Muscle of leg (tissue), 11 donors: ENCODE measurements around the gene GPR39. TPM values are rescaled to one million over a fixed set of nuclear protein-coding genes. Genes with fewer than 3 reads are reported as not detected.

Source experiments
- DNase-seq: peaks from one replicate; pipeline ENCODE4 v3.0.0; 2013
- H3K27ac ChIP-seq: one replicate; pipeline ENCODE4 v1.5.1; 2013; ENCODE audit warnings: mild to moderate bottlenecking, low read length, control low read depth
- H3K27me3 ChIP-seq: one replicate; pipeline ENCODE4 v1.6.1; 2013; ENCODE audit warnings: low read length; ENCODE audit not compliant: control insufficient read depth, insufficient read depth
- H3K36me3 ChIP-seq: one replicate; pipeline ENCODE4 v1.6.1; 2013; ENCODE audit warnings: low read length; ENCODE audit not compliant: control insufficient read depth, insufficient read depth
- H3K4me1 ChIP-seq: one replicate; pipeline ENCODE4 v1.6.1; 2013; ENCODE audit warnings: low read length; ENCODE audit not compliant: control insufficient read depth, insufficient read depth
- H3K4me3 ChIP-seq: one replicate; pipeline ENCODE4 v1.5.1; 2013; ENCODE audit warnings: low read length, control low read depth
- H3K9me3 ChIP-seq: replicated peaks from 2 replicates; pipeline ENCODE4 v1.6.1; 2013; ENCODE audit warnings: low read depth, low read length; ENCODE audit not compliant: control insufficient read depth
- WGBS: methylation state at CpG from one replicate; pipeline ENCODE4 v1.1.5; 2013; ENCODE audit warnings: missing lambda C conversion rate; ENCODE audit not compliant: insufficient coverage; 5-methylcytosine and 5-hydroxymethylcytosine counted together
- polyA plus RNA-seq, 8 donors: library from polyadenylated mRNA; unstranded; fragments of 120-200 nt; gene quantifications; one replicate each; pipeline versions ENCODE4 v1.2.1 to v1.2.3, GENCODE V29; 2013; ENCODE audit warnings: inconsistent platforms in 1 of 8, low replicate concordance in 1 of 8; ENCODE audit not compliant: insufficient read length in 8 of 8, insufficient read depth in 1 of 8
- total RNA-seq: library from RNA; stranded (reverse); fragments of 120-200 nt; gene quantifications from one replicate; pipeline ENCODE4 v1.2.4, GENCODE V29; 2013

The GPR39 gene
- total and polyA plus RNA-seq, 9 donors, result 0.07 to 0.88 (median 0.14) TPM

DNA sequence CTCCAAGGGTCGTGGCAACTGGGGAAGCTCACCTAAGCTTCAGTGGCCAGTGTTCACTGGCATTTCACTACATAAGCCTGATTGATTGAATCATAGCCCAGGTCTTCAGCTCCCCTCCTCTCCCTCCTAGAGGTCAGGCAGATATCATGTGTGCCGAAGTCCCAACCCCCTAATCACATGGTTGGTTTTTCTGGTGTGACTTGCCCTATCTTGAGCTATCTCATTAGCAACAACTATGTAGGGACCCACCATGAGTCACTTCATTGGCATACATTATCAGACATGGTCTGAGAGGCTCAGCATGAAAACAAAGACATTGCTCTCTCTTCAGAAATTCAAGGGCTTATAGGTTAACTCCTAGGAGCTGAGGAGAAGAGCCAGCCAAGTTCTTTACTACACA lies 176.6 kb downstream of the GPR39 start:
- WGBS, result 93% methylated on average over 2 of the region's 2 CpGs
- Histone ChIP-seq H3K9me3 (no peaks in the 10 kb centered on the region), H3K27ac (no peak overlapping the region), H3K36me3 (no peaks in the 10 kb centered on the region), H3K27me3 (no peaks in the 10 kb centered on the region), H3K4me1 (no peaks in the 10 kb centered on the region), H3K4me3 (no peak overlapping the region)
- DNase-seq, result no peak

DNA sequence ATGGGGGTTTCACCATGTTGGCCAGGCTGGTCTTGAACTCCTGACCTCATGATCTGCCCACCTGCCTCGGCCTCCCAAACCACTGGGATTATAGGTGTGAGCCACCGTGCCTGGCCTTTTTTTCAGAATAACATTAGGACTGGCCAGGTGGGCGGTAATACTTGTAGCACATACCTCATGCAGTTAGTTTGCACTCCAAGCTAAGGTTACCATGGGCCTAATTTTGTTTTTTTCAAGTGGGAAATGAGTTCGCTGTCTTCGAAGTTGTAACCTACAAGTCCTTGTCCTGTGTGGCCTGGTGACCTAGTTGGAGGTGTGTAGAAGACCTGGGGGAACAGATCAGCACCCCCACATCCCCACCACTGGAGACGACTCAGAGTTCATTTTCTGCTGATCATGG lies 178.6 kb downstream of the GPR39 start:
- DNase-seq, result no peak
- H3K4me3 ChIP-seq, result no peak overlapping the region
- no peaks in the 10 kb centered on the region for H3K4me1 ChIP-seq
- no peak overlapping the region for H3K27ac ChIP-seq
- no peaks in the 10 kb centered on the region for H3K36me3 ChIP-seq
- H3K27me3 ChIP-seq, result no peaks in the 10 kb centered on the region
- H3K9me3 ChIP-seq, result no peaks in the 10 kb centered on the region
- 62% methylated on average over 2 of the region's 6 CpGs for WGBS

DNA sequence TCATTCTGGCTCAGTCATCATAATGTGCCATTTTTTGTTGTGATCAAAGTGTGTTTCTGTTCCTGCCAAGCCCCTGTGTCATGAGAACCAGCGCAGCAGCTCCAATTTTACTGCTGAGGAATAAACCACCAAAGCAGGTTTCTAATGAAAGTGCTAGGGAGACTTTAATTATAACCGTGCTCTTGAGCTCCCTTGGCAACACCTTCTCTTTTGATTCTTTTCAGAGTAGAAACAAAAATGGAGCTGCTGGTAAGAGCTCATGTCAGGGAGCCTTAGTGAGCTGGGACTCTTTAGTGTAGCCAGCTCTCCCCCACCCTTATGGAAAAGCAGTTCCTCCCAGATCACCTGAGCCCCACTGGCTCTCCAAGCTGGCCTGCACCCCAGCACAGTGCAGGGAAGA lies 179.1 kb downstream of the GPR39 start:
- H3K27me3 ChIP-seq, result no peaks in the 10 kb centered on the region
- WGBS, result 100% methylated on average over 1 of the region's 2 CpGs
- no peak for DNase-seq
- no peak overlapping the region for H3K27ac ChIP-seq
- H3K4me1 ChIP-seq, result no peaks in the 10 kb centered on the region
- no peaks in the 10 kb centered on the region for H3K9me3 ChIP-seq
- H3K36me3 ChIP-seq, result no peaks in the 10 kb centered on the region
- H3K4me3 ChIP-seq, result no peak overlapping the region

DNA sequence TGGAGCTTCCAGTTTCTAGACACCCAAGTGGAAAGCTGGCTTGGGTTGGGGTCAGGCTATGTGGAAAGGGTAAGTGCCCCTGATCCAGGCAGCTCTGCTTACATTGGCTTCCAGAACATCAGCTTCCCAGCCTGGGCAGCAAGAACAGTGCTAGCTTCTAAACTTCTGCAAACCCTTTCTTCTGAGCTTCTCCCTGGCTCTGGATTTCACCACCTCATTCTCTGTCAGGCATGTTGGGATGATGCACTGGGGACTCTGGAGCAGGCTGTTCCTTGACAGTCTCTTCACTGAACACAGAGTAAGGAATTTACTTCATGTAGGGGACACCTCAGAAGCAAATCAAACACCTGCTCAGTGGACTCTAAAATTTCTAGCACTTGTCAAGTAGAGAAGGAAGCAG lies 180.6 kb downstream of the GPR39 start:
- no peak for DNase-seq
- Histone ChIP-seq H3K4me1 (no peaks in the 10 kb centered on the region), H3K27ac (no peak overlapping the region), H3K27me3 (no peaks in the 10 kb centered on the region), H3K36me3 (no peaks in the 10 kb centered on the region), H3K4me3 (no peak overlapping the region), H3K9me3 (no peaks in the 10 kb centered on the region)

DNA sequence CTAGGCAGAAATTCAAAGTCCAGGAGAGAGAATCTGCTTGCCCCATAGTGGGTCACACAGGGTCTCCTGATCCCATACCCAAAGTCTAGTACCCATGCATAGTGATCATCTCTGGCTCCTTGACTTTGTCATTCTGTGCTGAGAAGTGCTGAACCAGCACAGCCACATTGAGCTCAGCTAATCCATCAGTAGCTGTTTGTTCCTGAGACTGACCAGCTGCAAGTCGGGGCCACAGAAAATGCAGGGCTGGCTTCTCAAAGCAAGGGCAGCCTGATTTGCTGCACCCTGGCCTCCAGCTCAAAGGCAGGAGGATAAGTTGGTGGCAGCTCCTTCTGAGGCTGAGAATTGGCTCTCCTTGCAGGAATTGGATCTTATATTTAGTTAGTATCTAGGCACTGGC lies 181.2 kb downstream of the GPR39 start:
- Histone ChIP-seq H3K36me3 (no peaks in the 10 kb centered on the region), H3K9me3 (no peaks in the 10 kb centered on the region), H3K27ac (no peak overlapping the region), H3K4me3 (no peak overlapping the region), H3K4me1 (no peaks in the 10 kb centered on the region), H3K27me3 (no peaks in the 10 kb centered on the region)
- WGBS, result 91% methylated on average over 1 of the region's 1 CpG
- no peak for DNase-seq

DNA sequence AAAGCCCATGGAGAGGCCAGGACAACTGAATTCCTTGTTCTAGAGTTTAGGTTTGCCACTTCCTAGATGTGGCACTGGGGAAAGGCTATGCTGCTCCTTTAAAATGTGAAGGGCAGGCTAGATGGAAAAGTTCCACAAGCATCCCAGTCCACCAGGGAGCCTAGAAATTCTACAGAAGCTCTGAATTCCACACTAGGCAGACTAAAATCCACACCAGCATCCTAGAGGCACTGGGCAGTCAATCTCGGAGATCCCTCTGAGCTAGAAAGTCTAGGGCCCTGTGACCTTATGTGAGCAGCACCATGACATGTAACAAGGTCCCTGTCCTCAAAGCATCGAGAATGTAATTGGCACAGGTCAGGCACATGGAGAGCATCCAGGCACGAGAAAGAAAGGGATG lies 181.9 kb downstream of the GPR39 start:
- no CpG with 5 or more reads among the region's 3 CpGs for WGBS
- Histone ChIP-seq H3K27me3 (no peaks in the 10 kb centered on the region), H3K9me3 (no peaks in the 10 kb centered on the region), H3K4me1 (no peaks in the 10 kb centered on the region), H3K36me3 (no peaks in the 10 kb centered on the region), H3K27ac (no peak overlapping the region), H3K4me3 (no peak overlapping the region)
- no peak for DNase-seq

DNA sequence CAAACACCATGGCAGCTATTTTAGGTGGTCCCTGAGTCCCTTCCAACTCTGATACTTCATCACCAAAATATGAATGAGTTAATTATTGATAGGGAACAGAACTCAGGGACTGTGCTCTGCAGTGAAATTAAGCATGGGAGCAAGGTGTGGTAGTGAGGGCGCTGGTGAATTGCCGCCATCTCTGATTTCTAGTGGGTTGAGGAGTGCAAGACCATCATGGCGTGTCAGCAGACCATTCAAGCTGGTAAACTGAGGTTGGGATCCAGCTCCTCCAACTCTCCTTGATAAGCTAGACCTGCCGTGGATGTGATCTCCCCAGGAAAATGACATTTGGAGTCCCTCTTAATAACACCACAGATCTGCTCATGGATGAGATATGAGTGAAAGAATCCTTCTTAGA lies 183.0 kb downstream of the GPR39 start:
- no peaks in the 10 kb centered on the region for H3K36me3 ChIP-seq
- H3K27ac ChIP-seq, result no peak overlapping the region
- 100% methylated on average over 2 of the region's 4 CpGs for WGBS
- H3K27me3 ChIP-seq, result no peaks in the 10 kb centered on the region
- H3K4me1 ChIP-seq, result no peaks in the 10 kb centered on the region
- no peak overlapping the region for H3K4me3 ChIP-seq
- no peaks in the 10 kb centered on the region for H3K9me3 ChIP-seq
- DNase-seq, result no peak

DNA sequence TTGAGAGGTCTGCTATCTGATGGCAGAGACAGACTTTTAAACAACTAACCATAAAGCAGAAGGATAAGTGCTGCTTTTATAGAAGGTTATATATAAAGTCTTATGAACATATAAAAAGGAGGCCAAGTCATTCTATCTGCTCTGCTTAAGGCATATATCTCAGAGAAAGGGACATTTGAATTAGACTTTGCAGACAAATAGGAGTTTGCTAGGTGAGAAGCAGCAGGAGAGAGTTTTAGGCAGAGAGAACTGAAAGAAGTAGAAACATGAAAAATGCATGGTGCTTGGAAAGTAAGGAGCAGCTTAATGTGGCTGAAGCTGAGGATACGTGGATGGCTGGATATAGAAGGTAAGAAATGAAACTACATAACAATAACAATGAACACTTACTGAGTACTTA lies 188.0 kb downstream of the GPR39 start:
- Histone ChIP-seq H3K9me3 (no peaks in the 10 kb centered on the region), H3K36me3 (no peaks in the 10 kb centered on the region), H3K27me3 (peaks cover 2% of the 10 kb centered on the region), H3K4me1 (no peaks in the 10 kb centered on the region), H3K27ac (no peak overlapping the region), H3K4me3 (no peak overlapping the region)
- DNase-seq, result no peak
- no CpG with 5 or more reads among the region's 1 CpG for WGBS

DNA sequence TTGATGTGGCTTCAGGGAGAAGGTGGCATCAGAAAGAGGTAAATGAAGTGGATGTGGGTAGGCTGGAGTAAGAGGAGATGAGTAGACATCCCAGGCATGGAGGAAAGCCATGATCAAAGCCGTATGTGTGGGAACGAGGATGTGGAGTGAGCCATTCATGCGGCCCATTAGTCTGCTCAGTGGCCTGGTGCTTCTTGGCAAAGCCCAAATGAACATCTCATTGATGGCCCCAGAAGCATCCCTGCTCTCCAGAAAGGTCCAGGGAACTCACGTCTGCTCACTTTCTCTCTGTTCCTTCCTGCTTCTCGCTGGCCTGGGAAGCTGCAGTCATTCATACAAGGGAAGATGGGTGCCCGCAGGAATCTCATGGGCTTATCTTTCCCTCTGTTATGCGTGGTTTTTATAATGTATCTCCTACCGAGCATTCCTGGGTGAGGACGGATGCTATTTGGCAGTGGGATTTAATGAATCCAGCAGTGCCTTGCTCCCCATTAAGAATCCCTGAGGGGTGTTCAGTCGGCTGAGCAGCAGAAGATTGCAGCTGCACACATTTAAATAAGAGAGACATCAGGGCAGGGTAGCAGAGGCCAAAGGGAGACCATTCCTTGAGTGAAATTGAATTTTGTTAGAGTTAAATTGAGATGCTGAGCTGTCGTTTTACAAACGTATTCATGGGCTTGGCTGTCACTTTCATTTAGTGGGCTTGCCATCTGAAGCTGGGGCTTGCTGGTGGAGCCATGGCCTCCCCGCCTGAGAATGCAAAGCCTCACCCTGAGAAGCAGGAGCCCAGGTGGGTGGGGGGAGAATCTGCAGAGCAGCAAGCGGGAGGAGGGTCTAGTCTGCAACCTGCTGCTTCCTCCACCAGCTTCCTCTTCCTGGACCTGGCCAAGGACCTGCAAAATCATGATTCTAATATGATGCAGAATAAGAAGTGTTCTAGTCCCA lies 188.9 kb downstream of the GPR39 start:
- no peak overlapping the region for H3K4me3 ChIP-seq
- DNase-seq, result no peak
- H3K36me3 ChIP-seq, result no peaks in the 10 kb centered on the region
- H3K27ac ChIP-seq, result no peak overlapping the region
- H3K9me3 ChIP-seq, result no peaks in the 10 kb centered on the region
- H3K4me1 ChIP-seq, result no peaks in the 10 kb centered on the region
- 69% methylated on average over 10 of the region's 14 CpGs for WGBS
- peaks cover 2% of the 10 kb centered on the region for H3K27me3 ChIP-seq

DNA sequence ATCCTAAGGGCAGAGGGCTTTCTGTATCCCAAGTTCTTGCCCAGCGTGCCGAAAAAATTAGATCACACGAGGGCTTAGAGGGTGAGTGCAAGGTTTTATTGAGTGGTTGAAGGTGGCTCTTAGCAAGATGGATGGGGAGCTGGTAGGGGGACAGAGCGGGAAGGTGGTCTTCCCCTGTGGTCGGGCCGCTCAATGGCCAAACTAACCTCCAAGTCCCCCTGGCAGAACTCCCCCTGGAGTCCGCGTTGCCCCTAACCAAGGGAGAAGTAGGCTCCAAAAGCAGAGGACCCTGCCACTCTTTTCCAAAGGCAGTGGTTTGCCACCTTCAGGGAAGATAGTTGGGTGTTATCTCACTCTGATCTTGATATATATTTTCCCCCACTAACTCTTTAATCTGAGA lies 190.0 kb downstream of the GPR39 start:
- H3K36me3 ChIP-seq, result no peaks in the 10 kb centered on the region
- H3K4me1 ChIP-seq, result no peaks in the 10 kb centered on the region
- H3K9me3 ChIP-seq, result no peaks in the 10 kb centered on the region
- no peak overlapping the region for H3K4me3 ChIP-seq
- H3K27ac ChIP-seq, result no peak overlapping the region
- WGBS, result 85% methylated on average over 3 of the region's 8 CpGs
- DNase-seq, result no peak
- H3K27me3 ChIP-seq, result peaks cover 2% of the 10 kb centered on the region
